D721Med (cell line): ENCODE results near the gene STAC2.

Source experiments
- DNase-seq: peaks from one replicate; pipeline ENCODE4 v3.0.0; 2011; ENCODE audit warnings: low spot score; ENCODE audit not compliant: insufficient read length
- FAIRE-seq: peaks from 2 replicates; lab custom pipeline; 2011; peaks lifted over from hg19 to GRCh38; lab: Jason Lieb, UNC
- CTCF ChIP-seq: IDR thresholded peaks from 2 replicates; pipeline ENCODE4 v1.5.1; 2012; ENCODE audit warnings: mild to moderate bottlenecking, control low read depth; ENCODE audit not compliant: insufficient read depth; ENCODE audit errors: missing control alignments

Gene STAC2

GRCh38 chr17:39198186-39198566, 27.6 kb downstream of the STAC2 start:
- FAIRE-seq (no peak), DNase-seq (no peak)
- no peak for TF ChIP-seq CTCF

DNA sequence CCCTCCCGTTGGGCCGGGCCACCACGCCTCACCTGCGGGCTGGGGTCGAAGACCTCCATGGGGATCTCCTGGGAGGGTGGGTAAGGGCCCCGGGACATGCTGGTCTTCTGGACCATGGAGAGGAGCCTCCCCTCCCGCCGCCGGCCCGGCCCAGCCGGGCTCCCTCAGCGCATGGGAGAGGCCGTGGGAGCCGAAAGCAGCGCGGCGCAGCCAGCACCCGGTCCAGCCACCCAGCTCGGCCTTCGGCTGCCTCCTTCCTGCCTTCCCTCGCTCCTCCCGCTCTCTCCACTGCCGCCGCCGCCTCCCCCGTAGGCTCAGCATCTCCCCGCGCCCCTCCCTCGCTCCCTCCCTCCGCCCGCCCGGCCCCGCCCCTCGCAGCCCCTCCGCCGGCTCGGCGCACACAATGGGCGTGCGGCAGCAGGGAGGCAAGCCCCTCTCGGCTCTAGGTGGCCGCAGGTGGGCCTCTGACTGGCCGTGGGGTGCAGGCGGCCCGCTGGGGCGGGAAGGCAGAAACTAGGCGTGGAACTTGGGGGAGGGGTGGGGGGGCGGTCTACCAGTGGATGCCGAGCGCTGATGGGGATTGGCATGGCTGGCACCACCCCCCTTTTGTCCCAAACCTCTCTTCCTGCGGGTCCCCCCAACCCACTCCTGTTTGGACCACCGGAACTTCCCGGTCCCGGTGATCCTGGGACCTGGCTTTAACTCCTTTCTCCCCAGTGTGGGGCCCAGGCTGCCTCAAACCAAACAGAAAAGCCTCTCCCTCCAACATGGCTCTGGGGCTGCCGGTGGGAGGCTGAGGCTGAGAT, 28.2 kb downstream of the STAC2 start, which contains the start of gene CACNB1:
TSS of gene CACNB1 (minus strand) at position 290 of the 806 bp plus-strand sequence. CDS start at position 116, 174 bp downstream.
- peak; percentile 96 for DNase-seq
- no peak for TF ChIP-seq CTCF
- no peak for FAIRE-seq

GRCh38 chr17:39196808-39197291, 28.9 kb downstream of the STAC2 start:
- TF ChIP-seq CTCF: no peak
- FAIRE-seq (no peak), DNase-seq (peak; percentile 44)

DNA sequence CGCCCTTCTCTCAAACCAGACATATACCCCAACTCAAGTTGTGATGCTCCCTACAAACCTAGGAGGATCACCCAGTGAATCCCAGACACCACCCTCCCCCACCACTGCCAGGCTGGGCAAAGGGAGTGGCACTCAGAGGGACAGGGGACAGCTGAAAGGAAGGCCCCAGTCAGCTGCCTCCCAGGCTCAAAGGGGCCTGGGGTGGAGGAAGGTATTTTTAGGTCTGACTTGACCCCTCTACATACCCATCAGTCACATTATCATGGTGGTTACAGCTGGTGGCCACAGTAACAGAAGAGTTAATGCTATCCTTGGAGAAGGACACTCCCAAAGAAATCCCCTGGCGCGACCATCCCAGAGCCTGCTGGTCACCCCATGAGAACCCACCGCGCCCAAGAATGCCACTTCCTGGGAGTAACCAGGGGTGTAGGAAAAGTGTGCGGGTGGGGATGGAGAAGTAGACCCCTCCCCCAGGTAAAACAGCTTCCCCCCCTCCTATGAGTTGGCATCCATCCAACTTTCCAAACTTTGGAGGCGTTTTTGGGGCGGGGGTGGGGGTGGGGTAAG, 29.4 kb downstream of the STAC2 start:
- no peak for DNase-seq
- no peak for TF ChIP-seq CTCF
- no peak for FAIRE-seq

GRCh38 chr17:39195568-39196160, 30.1 kb downstream of the STAC2 start:
- no peak for DNase-seq
- FAIRE-seq: no peak
- TF ChIP-seq CTCF: no peak

DNA sequence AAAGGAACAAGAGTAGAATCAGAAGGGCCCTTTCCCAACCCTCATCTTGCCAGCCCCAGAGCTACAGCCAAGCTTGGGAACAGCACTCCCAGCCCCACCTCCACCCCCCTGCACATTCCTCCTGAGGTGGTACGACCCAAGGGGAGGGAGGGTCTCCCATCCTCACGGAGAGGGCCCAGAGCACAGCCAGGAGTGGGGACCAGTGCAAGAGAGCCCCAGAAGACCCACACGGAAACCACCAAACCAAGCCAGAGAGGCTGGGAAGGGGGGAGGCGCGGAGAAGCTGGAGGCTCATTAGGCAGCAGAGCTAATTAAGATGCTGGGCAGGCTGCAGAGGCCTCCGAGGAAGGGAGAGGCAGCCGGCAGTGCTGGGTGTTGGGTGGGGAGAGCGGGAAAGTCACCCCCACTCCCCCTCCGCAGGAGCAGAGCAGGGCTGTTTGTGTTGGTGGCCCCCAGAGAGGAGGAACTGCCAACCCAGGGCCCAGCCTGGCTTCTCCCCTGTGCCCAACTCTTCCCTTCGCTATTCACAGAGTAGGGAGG, 30.7 kb downstream of the STAC2 start:
- TF ChIP-seq CTCF: no peak
- no peak for DNase-seq
- no peak for FAIRE-seq
